ENCODE measurements around the gene HERC3.

Gene HERC3

DNA sequence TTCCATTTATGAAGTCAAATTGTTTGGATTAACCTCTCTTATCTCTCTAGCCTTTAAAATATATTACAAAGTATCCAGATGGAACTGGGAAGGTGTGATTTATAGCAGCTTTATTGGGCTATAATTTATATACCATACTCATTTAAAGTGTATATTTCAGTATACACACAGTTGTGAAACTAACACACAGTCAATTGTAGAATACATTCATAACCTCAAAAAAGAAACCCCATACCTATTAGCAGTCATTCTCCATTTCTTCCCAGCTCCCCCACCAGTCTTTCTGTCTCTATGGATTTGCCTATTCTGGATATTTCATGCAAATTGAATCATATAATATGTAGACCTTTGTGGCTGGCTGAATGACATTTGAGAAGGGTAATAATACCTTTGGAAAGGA is 112.9 kb downstream of the HERC3 start:
- no peak for TF ChIP-seq GATA3 (IDR thresholded peaks at IDR 0.05; ENCODE audit: low read depth, low read length)
- no peak for TF ChIP-seq GATA2 (IDR thresholded peaks at IDR 0.05; ENCODE audit: low read depth, low read length)

DNA sequence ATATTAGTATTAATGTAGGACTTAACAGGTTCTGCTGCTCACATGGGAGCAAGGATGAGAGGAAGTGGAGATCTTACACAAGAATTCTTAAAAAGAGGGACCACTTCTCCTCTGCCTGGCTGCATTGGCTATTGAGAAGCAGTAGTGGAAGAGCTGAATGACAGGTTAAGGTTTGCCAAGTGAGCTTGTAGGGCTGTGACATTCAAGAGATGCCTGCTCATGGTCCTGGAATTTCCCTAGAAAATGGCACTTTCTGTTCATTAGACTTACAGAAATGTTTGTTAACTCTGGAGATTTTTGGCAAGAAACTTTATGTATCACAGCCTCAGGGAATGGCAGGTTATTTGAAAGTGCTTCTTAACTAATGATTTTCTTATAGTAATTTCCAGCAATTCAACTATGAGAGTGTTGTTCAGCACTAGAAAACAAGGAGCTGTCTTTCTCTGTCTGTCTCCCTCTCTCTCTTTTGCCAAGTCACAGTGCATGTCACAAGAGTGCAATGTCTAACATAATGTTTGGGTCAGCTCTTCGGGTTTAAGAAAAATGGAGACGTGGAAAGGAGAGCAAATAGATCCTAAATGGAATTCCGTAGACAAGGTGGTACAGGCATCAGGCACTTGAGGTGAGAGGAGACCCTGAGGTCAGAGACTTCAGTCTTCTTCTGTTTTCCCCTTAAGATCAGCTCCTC is 113.7 kb downstream of the HERC3 start:
- TF ChIP-seq GATA3 (IDR thresholded peaks at IDR 0.05; ENCODE audit: low read depth, low read length): no peak
- TF ChIP-seq GATA2 (IDR thresholded peaks at IDR 0.05; ENCODE audit: low read depth, low read length): no peak

DNA sequence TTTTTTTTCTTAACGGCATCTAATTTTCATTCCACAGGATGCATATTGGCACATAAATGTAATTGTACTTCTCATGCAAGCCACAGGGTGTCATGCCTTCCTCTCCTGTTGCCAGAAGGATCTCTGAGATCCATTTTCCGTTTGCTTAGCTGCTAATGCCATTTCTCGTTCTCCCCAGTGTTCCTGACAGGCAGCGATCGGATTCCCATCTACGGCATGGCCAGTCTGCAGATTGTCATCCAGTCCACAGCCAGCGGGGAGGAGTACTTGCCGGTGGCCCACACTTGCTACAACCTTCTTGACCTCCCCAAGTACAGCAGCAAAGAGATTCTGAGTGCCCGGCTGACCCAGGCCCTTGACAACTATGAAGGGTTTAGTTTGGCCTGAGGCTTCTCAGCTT is 114.3 kb downstream of the HERC3 start:
- no peak for TF ChIP-seq GATA3 (IDR thresholded peaks at IDR 0.05; ENCODE audit: low read depth, low read length)
- no peak for TF ChIP-seq GATA2 (IDR thresholded peaks at IDR 0.05; ENCODE audit: low read depth, low read length)

DNA sequence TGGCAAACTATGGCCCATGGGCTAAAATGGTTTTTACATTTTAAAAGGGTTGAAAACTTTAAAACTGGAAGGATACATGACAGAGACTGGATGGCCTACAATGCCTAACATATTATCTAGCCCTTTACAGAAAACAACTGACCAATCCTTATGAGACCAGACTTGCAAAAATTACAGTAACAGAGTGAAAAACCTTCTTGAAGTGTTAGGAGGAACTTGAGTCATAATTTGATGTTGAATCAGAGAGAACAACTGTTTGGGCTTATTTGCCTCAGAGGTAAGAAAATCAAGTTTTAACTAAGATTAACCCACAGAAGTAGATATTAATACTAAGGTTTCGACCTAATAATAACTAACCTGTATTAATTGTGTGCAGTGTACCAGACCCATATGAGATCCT is 117.7 kb downstream of the HERC3 start:
- TF ChIP-seq GATA3 (IDR thresholded peaks at IDR 0.05; ENCODE audit: low read depth, low read length) (no peak), GATA2 (IDR thresholded peaks at IDR 0.05; ENCODE audit: low read depth, low read length) (no peak)

DNA sequence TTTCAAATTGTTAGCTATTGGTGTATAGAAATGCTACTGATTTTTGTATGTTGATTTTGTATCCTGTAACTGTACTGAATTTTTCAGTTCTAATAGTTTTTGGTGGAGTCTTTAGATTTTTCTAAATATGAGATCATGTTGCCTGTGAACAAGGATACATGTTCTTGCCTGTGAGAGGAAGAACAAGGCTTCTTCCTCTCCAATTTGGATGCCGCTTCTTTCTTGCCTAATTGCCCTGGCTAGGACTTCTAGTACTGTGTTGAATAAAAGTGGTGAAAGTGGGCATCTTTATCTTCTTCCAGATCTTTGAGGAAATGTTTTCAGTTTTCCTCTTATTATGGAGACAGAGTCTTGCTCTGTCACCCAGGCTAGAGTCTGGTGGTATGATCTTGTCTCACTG is 121.5 kb downstream of the HERC3 start:
- no peak for TF ChIP-seq GATA2 (IDR thresholded peaks at IDR 0.05; ENCODE audit: low read depth, low read length)
- no peak for TF ChIP-seq GATA3 (IDR thresholded peaks at IDR 0.05; ENCODE audit: low read depth, low read length)

DNA sequence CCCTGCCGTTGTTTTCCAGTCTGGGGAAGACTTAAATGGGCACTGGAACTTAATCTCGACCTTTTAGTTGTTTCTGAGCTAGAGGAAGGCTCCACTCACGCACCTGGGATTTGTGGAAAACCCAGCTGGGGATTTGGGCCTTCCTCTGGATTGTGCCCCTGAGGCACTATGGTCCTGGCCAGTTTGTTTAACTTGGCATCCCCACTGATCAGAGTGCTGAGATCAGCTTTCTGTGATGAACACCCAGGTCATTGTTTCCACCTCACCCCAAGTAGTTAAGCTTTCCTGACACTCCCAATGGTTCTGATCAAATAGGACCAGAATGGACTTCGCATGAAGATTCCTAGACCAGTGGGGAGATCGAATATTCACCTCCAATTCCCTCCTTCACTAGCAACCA is 125.8 kb downstream of the HERC3 start:
- TF ChIP-seq GATA3 (IDR thresholded peaks at IDR 0.05; ENCODE audit: low read depth, low read length) (no peak), GATA2 (IDR thresholded peaks at IDR 0.05; ENCODE audit: low read depth, low read length) (no peak)

DNA sequence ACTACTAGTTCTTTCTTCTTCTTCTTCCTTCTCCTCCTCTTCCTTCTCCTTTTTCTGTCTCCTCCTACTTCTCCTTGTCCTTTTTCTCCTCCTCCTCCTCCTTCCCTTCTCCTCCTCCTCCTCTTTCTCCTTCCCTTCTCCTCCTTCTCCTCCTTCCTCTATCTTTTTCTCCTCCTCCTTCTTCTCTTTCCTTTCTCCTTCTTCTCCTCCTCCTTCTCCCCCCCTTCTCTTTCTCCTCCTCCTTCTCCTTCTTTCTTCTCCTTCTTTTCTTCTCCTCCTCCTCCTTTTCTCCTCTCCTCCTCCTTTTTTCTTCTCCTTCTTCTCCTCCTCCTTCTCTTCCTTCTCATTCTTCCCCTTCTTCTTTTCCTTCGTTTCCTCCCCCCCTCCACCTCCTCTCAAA is 127.1 kb downstream of the HERC3 start:
- no peak for TF ChIP-seq GATA3 (IDR thresholded peaks at IDR 0.05; ENCODE audit: low read depth, low read length)
- TF ChIP-seq GATA2 (IDR thresholded peaks at IDR 0.05; ENCODE audit: low read depth, low read length): no peak

DNA sequence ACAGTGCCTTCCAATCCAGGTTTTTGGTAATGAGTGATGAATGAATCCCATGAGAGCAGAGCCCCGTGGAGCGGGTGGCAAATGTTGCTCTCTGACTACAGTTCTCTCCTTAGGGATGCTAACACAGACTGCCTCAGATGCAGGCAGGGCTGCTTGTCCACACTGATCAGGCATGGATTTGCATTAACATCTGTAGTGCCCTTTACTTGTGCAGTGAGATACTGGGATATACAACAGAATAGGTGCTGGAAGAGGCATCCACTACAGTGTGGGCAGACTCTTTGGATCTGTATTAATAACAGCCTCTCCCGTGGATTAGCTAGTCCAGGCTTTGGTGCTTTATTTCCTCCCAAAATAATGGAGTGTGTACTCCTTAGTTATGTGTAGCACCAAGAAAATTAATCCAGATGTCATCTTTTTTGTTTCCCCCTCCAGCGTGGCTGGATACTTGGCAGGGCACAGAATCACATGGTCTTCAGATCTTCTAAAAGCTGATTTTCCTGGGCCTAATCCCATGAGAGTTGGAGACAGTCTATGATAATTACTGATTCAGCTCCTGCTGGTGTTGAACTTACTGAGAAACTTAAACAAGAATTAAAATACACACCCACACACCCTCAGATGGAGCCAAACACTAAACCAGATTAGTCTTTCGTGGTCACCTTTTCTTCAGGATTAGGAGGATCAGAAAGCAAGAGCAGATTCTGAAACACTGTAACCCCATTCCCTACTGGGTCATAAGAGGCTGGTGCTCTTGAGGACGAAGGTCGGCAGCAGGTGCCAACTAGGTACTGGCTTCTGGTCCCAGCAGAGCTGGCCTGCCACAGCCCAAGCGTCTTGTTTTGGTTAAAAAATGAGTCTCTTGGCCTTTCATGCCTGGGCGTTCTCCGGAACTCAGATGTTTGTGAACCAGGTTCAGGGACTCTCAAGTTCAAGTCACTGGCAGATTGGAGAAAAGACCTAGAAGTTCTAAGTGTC is 128.5 kb downstream of the HERC3 start:
- TF ChIP-seq GATA2 (IDR thresholded peaks at IDR 0.05; ENCODE audit: low read depth, low read length): no peak
- no peak for TF ChIP-seq GATA3 (IDR thresholded peaks at IDR 0.05; ENCODE audit: low read depth, low read length)

DNA sequence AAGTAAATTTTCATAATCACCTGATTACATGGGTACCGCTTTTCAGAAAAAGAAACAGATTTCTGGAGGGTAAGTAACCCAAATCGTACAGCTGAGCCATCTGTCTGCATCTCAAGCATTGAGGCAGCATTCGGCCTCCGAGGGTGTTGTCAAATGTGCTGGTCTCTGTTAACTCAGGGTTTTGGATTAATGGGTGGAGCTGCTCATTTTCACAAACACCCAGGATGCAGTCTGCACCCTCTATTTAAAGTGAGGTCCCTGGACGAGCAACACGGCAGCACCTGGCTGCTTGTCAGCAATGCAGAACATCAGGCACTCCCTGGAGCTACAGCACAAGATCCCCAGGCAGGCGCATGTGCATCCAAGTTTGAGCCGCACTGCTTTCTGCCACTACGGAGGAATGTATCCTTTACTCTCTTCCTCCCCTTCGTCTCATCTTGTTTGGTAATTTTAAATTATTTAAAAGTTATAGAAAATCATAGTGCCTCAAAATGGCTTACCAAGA is 130.0 kb downstream of the HERC3 start:
- no peak for TF ChIP-seq GATA3 (IDR thresholded peaks at IDR 0.05; ENCODE audit: low read depth, low read length)
- no peak for TF ChIP-seq GATA2 (IDR thresholded peaks at IDR 0.05; ENCODE audit: low read depth, low read length)

DNA sequence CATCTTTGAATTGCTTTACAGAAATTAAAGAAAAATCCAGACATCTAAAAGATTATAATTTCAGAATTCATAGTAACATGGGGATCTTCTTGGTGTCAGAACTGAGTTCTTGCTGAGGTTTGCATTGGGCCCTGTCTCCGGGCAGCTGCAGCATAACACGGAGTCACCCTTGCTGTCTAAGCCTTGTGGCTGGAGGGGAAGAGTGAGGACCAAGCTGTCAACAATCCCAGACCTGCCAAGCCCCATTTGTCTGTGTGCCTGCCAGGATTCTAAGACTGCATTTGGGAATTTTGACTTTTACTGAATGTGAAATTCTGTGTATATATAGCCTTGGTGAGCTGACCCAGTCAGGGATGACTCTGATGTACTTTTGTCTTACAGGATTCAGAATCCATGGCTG is 130.5 kb downstream of the HERC3 start:
- TF ChIP-seq GATA2 (IDR thresholded peaks at IDR 0.05; ENCODE audit: low read depth, low read length) (no peak), GATA3 (IDR thresholded peaks at IDR 0.05; ENCODE audit: low read depth, low read length) (no peak)

DNA sequence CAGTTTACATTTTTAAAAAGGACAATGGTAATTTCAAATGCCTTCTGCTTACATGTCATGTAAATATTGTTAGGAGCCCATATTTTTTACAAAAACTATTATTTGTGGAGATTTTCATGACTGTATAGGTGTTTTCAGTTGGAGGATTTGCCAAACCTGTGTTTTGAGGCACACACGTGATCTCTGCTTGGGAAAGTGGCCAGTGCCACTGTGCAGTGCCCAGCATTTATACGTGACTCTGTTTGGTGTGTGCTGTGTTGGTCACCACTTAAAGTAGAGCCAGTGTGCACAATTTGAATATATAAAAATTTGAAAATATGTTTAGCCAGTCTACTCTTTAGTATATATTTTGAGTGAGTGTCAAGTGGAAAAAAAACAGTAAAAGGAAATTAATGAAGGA is 132.1 kb downstream of the HERC3 start:
- TF ChIP-seq GATA2 (IDR thresholded peaks at IDR 0.05; ENCODE audit: low read depth, low read length): no peak
- no peak for TF ChIP-seq GATA3 (IDR thresholded peaks at IDR 0.05; ENCODE audit: low read depth, low read length)

DNA sequence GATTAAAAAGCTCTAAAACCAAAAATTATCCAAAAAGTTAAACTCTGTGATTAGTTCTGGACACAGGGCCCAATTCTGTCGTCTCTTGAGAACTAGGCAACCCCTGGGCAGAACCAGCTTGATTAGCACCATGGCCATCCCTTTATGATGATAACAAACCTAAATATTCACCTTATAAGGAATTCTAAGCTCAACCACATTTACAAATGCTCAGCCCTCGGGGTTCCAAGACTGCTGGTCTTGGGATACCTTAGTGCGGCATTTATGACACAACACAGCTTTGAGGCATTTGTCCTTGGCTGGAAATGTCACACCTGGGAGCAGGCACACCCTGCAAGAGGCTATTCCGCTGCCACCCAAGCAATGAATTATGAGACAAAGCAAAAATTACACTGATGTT is 132.9 kb downstream of the HERC3 start:
- TF ChIP-seq GATA3 (IDR thresholded peaks at IDR 0.05; ENCODE audit: low read depth, low read length) (no peak), GATA2 (IDR thresholded peaks at IDR 0.05; ENCODE audit: low read depth, low read length) (no peak)

DNA sequence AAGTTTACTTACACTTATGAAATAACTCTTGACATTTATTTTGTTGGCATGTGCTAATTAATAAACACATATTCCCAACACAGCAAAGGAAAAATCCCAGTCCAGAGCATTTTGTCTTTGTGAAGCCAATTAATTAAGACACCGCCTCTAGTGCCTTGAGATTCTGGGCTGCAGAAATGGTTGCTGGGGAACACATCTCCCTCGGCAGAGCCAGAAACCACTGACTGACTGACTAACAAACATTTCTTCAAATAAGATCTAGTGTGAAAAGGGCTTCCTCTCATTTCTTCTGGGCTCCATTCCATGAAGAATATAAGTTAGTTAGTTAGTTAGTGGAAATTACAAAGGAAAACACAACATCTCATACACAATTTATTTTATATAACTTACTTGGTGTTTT is 133.7 kb downstream of the HERC3 start:
- TF ChIP-seq GATA2 (IDR thresholded peaks at IDR 0.05; ENCODE audit: low read depth, low read length): no peak
- no peak for TF ChIP-seq GATA3 (IDR thresholded peaks at IDR 0.05; ENCODE audit: low read depth, low read length)

DNA sequence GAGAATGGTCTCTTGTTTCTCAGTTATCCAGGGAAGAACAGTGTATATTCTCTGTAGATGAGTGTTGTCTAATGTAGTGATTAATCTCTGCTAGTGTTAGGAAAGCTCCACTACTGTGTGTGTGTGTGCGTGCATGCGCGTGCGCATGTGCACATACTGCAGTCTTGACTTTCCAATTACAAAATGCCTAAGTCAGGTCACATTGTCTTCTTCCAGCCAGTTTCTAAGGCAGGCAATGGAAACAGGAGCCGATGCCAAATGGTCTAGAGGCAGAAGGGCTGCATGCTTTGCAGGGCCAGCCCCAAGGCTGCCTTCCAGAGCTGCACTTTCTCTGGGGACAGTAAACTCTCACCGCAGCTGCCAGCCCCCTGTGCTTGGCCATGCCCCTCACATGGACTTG is 135.9 kb downstream of the HERC3 start:
- TF ChIP-seq GATA2 (IDR thresholded peaks at IDR 0.05; ENCODE audit: low read depth, low read length): no peak
- no peak for TF ChIP-seq GATA3 (IDR thresholded peaks at IDR 0.05; ENCODE audit: low read depth, low read length)

Measured in SH-SY5Y (cell line).